NCI-H460 (cell line): Measurements from ENCODE around the gene ZNFX1. TPM values are rescaled to one million over a fixed set of nuclear protein-coding genes. Genes with fewer than 3 reads are reported as not detected.

ENCODE experiments used
- DNase-seq: peaks from one replicate; pipeline ENCODE4 v3.0.0-alpha.2; 2016; ENCODE audit warnings: low read depth; ENCODE audit errors: extremely low read depth
- total RNA-seq: library from RNA; depleted of rRNA; stranded (reverse); fragments of >200 nt; shearing (Covaris generic); gene quantifications from 2 replicates; pipeline ENCODE4 v1.2.3, GENCODE V29; 2014

Gene ZNFX1
- total RNA-seq, 1 experiment from 2014 or later, result 16.1 TPM

DNA sequence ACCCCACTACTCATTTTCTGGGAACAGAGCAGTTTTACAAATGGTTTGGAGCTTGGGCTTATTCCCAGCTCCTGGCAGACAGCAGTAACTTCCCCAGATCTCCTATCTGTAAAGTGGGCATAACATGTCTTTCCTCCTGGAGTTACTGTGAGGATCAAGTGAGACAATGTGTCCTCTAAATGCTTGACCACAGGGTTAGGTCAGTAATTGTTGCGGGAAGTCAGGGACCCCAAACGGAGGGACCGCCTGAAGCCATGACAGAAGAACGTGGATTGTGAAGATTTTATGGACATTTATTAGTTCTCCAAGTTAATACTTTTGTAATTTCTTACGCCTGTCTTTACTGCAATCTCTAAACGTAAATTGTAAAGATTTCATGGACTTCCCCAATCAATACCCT is 15.3 kb upstream of the ZNFX1 start:
- DNase-seq, result no peak

DNA sequence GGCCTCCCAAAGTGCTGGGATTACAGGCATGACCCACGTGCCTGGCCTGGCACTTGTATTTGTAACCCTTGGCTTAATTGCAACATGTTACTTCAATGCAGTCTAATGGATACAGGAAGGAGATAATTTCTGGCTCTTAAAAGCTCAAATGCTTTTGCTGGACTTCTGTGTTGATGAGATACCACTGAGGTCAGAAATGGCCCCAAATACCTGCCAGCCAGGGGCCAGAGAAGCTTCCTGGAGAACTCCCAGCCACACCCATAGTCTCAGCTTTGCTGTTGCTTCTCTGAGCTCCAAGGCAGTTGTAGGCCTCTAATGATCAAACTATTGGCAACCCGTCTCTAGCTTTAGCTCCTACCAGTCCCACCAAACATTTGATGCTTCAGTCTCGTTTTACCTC is 14.2 kb upstream of the ZNFX1 start:
- DNase-seq, result no peak

DNA sequence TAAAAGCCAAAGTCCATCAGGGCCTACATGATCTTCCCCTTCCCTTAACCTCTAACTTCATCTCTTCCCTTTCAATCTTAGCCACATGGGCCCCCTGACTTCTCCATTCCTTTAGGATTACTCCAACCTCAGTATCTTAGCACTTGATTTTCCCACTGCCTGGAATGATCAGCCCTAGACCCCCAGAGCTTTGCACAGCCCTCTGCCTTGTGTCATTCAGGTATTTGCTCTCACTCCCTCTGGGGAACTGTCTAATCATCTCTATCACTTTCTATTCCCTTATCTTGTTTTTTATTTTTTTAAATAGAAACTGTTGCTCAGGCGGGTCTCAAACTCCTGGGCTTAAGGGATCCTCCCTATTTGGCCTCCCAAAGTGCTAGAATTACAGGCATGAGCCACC is 13.3 kb upstream of the ZNFX1 start:
- no peak for DNase-seq

- no peak for DNase-seq
Measured at GRCh38 chr20:49290608-49291191, 12.8 kb upstream of the ZNFX1 start.

GRCh38 chr20:49288784-49289696 is 11.2 kb upstream of the ZNFX1 start:
- no peak for DNase-seq

- no peak for DNase-seq
Measured at GRCh38 chr20:49288250-49288751, 10.4 kb upstream of the ZNFX1 start.

GRCh38 chr20:49287555-49288249 is 9.8 kb upstream of the ZNFX1 start:
- no peak for DNase-seq

DNA sequence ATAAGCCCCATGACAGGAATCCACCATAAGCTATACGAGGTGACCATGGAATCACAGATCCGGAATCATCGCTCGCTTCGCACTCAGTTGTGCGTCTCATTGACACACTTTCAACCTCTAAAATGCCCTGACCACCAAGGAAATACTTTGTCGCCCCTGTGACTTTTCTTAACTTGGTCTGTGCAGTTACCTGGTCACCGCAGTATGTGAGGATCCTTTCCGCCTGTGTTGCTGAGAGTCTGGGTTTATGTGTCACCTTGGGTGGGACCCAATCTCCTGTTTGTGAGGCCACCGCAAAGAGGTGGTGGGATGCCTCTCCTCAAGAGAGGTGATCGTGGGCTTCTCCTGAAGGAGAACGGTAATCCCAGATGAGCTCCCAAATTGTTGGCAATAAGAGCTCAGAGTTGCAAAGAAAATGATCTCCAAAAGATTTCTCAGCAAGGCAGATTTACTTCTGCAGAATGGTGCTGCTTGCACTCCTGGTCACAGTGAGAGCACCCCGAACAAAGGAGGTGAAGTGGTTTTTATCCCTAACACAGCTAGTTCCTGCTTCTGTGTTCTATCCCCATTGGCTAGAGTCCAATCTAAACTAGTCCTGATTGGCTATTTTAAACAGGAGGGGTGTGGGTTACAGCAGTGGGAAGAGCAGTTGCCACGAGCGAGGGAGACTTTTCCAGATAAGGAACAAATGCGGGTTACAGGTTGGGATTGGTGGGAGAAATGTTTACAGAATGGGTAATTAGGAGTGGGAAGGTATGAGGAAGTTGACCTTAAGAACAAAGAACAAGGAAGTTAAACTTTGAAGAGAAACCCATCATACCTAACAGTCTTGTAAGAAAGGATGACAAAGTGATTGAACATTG is 9.1 kb upstream of the ZNFX1 start:
- DNase-seq, result no peak

- DNase-seq, result no peak
Measured at GRCh38 chr20:49285813-49286494, 8.1 kb upstream of the ZNFX1 start.

- DNase-seq, result no peak
Measured at GRCh38 chr20:49285233-49285668, 7.4 kb upstream of the ZNFX1 start.

DNA sequence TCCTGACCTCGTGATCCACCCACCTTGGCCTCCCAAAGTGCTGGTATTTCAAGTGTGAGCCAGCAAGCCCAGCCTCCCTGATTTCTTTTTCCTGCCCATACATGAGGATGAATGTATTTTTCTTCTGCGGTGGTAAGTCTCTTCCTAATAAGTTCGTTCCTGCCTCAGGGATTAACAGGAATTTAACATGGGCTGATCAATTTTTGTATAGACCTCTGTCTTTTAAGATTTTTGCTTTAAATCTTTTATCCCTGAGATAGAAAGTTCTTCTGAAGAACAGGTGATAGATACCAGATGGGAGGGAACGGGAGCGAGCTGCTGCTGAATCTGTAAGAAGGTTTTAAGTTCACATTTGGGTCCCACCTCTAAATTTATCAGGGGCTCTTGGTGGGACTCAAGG is 7.0 kb upstream of the ZNFX1 start:
- DNase-seq, result no peak

DNA sequence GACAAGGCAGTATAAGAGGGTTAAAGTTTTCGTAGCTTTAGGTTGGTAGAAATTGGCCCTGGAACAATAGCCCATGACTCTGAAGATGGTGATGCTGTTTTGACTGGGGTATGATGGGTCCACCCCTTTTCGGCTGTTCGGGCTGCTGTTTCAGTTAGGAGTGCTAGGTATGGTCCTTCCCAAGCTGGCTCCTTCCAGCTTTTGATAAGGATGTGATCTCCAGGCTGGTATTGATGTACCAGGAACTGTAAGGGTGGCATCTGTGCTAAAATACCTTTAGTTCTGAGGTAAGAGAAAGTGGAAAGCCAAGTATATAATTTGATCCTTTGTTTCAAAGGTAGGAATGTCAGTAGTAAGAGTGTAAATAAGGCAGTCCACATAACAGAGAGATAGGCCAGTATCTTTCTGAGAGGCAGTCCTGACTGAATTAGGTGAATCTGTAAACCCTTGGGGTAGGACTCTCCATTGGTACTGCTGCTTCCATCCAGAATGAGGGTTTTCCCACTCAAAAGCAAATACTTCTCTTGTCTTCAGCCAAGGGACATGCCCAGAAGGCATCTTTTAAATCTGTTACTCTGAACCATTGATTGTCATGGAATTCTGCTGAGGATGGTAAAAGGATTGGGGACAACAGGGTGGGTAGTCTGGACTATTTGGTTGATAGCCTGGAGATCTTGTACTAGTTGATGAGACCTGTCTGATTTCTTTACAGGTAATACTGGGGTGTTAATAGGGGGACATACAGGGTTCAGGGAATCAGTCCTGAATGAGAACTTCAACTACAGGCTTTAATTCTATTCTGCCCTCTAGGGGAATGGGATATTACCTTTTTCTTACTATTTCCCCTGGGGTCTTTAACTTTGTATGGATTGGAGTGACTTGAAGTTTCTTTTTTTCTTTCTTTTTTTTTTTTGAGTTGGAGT is 6.1 kb upstream of the ZNFX1 start:
- no peak for DNase-seq

- DNase-seq, result no peak
Measured at GRCh38 chr20:49283176-49283702, 5.4 kb upstream of the ZNFX1 start.

GRCh38 chr20:49282584-49283171 is 4.8 kb upstream of the ZNFX1 start:
- DNase-seq, result no peak

DNA sequence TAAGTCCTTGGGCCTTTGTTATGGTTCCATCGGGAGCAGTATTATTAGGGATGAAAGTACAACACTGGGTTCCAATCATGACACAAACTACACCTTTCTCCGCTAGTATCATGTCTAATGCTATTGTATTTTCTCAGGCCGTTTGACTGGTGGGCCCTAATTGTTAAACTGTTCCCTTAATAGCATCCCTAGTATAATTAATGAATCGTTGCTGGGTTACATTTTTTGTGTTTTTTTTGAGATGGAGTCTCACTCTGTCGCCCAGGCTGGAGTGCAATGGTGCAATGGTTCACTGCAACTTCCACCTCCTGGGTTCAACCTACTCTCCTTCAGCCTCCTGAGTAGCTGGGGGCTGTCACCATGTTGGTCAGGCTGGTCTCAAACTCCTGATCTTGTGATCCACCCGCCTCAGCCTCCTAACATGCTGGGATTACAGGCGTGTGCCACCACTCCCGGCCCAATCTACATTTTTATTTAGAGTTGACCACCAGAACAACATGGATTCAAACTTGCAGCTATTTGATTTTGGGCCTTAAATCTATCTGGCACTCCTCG is 4.1 kb upstream of the ZNFX1 start:
- DNase-seq, result no peak

DNA sequence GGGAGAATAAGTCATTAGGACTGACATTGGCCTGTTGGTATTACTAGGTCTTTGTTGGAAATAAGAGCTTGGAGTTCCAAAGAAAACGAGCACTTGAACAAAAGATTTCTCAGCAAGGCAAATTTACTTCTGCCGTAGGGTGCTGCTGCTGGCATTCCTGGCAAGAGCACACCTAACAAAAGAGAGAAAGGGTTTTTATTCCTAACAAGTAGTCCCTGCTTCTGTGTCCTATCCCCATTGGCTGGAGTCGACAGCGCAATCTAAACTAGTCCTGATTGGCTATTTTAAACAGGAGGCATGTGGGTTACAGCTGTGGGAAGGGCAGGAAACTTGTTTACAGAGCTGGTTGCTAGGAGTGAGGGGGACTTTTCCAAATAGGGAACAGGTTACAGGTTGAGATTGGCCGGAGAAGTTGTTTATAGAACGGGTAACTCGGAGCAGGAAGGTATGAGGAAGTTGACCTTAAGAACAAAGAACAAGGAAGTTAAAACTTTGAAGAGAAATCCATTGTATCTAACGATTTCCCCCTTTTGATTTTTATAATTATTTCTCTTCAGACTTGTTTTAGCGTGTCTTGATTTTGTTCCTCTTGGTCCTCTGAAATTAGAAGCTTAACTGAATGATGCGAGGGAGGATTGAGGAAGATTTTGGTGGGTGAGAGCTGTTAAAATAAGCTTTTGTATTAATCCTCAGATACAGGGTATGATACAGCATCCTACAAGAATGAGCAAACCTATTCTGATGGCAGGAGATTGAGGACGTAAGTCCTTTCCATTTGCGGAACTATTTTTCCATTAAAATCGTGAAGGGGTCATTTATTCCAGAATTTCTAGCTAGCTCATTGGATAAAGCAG is 3.4 kb upstream of the ZNFX1 start:
- no peak for DNase-seq
